Measurements from ENCODE around the gene PDCD1LG2.
A peak's percentile ranks its signal among the peaks of the same experiment; 100 is the strongest.

The PDCD1LG2 gene

GRCh38 chr9:5543875-5544702 is 33.8 kb downstream of the PDCD1LG2 start:
- TF ChIP-seq CTCF (IDR thresholded peaks at IDR 0.05; ENCODE audit: extremely low read depth, missing control alignments) = no peak
- DNase-seq (ENCODE audit: low spot score) = no peak

- no peak for TF ChIP-seq CTCF (IDR thresholded peaks at IDR 0.05; ENCODE audit: extremely low read depth, missing control alignments)
- DNase-seq (ENCODE audit: low spot score) = no peak
These were observed 39.6 kb downstream of the PDCD1LG2 start for GRCh38 chr9:5549658-5550650.

GRCh38 chr9:5551368-5552150 is 41.2 kb downstream of the PDCD1LG2 start:
- TF ChIP-seq CTCF (IDR thresholded peaks at IDR 0.05; ENCODE audit: extremely low read depth, missing control alignments) = no peak
- DNase-seq (ENCODE audit: low spot score) = no peak

GRCh38 chr9:5552301-5552700 is 42.0 kb downstream of the PDCD1LG2 start:
- DNase-seq (ENCODE audit: low spot score) = no peak
- TF ChIP-seq CTCF (IDR thresholded peaks at IDR 0.05; ENCODE audit: extremely low read depth, missing control alignments) = no peak

GRCh38 chr9:5553211-5553610 is 42.9 kb downstream of the PDCD1LG2 start:
- TF ChIP-seq CTCF (IDR thresholded peaks at IDR 0.05; ENCODE audit: extremely low read depth, missing control alignments) = no peak
- no peak for DNase-seq (ENCODE audit: low spot score)

GRCh38 chr9:5554254-5554653 is 43.9 kb downstream of the PDCD1LG2 start:
- DNase-seq (ENCODE audit: low spot score) = peak; percentile 56
- no peak for TF ChIP-seq CTCF (IDR thresholded peaks at IDR 0.05; ENCODE audit: extremely low read depth, missing control alignments)
